Measurements from ENCODE around the gene IFITM10. TPM values are rescaled to one million over a fixed set of nuclear protein-coding genes. Genes with fewer than 3 reads are reported as not detected.
A peak's percentile ranks its signal among the peaks of the same experiment; 100 is the strongest.

IFITM10 gene
- total and polyA plus RNA-seq, 9 of the 15 experiments (the other 6 are each of a cell fraction or from before 2014, with no cell fraction given), result 0.08 to 0.13 (median 0.09) TPM; not detected in 6

GRCh38 chr11:1763336-1763795 is 13.0 kb upstream of the IFITM10 start (continued):
- TF ChIP-seq STAT6 (CRISPR knock-in tag; IDR thresholded peaks at IDR 0.05) (no peak), FOXP1 (CRISPR knock-in tag; IDR thresholded peaks at IDR 0.05) (no peak), NR0B1 (IDR thresholded peaks at IDR 0.05; ENCODE audit: partially characterized antibody) (no peak), MCM2 (IDR thresholded peaks at IDR 0.05; ENCODE audit: low read depth) (no peak)
- TF ChIP-seq, protein P1, sequence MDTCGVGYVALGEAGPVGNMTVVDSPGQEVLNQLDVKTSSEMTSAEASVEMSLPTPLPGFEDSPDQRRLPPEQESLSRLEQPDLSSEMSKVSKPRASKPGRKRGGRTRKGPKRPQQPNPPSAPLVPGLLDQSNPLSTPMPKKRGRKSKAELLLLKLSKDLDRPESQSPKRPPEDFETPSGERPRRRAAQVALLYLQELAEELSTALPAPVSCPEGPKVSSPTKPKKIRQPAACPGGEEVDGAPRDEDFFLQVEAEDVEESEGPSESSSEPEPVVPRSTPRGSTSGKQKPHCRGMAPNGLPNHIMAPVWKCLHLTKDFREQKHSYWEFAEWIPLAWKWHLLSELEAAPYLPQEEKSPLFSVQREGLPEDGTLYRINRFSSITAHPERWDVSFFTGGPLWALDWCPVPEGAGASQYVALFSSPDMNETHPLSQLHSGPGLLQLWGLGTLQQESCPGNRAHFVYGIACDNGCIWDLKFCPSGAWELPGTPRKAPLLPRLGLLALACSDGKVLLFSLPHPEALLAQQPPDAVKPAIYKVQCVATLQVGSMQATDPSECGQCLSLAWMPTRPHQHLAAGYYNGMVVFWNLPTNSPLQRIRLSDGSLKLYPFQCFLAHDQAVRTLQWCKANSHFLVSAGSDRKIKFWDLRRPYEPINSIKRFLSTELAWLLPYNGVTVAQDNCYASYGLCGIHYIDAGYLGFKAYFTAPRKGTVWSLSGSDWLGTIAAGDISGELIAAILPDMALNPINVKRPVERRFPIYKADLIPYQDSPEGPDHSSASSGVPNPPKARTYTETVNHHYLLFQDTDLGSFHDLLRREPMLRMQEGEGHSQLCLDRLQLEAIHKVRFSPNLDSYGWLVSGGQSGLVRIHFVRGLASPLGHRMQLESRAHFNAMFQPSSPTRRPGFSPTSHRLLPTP (IDR thresholded peaks at IDR 0.05; ENCODE audit: borderline replicate concordance, extremely low read depth, insufficient read length), result no peak
- TF ChIP-seq, protein P2, sequence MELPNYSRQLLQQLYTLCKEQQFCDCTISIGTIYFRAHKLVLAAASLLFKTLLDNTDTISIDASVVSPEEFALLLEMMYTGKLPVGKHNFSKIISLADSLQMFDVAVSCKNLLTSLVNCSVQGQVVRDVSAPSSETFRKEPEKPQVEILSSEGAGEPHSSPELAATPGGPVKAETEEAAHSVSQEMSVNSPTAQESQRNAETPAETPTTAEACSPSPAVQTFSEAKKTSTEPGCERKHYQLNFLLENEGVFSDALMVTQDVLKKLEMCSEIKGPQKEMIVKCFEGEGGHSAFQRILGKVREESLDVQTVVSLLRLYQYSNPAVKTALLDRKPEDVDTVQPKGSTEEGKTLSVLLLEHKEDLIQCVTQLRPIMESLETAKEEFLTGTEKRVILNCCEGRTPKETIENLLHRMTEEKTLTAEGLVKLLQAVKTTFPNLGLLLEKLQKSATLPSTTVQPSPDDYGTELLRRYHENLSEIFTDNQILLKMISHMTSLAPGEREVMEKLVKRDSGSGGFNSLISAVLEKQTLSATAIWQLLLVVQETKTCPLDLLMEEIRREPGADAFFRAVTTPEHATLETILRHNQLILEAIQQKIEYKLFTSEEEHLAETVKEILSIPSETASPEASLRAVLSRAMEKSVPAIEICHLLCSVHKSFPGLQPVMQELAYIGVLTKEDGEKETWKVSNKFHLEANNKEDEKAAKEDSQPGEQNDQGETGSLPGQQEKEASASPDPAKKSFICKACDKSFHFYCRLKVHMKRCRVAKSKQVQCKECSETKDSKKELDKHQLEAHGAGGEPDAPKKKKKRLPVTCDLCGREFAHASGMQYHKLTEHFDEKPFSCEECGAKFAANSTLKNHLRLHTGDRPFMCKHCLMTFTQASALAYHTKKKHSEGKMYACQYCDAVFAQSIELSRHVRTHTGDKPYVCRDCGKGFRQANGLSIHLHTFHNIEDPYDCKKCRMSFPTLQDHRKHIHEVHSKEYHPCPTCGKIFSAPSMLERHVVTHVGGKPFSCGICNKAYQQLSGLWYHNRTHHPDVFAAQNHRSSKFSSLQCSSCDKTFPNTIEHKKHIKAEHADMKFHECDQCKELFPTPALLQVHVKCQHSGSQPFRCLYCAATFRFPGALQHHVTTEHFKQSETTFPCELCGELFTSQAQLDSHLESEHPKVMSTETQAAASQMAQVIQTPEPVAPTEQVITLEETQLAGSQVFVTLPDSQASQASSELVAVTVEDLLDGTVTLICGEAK (IDR thresholded peaks at IDR 0.05), result 0 out of 2 replicates have a peak, but pooled peaks have one; percentile 45
- TF ChIP-seq, protein P2 (CRISPR knock-in tag; IDR thresholded peaks at IDR 0.05), result no peak

Measured in K562 (cell line).